HepG2 (cell line): ENCODE results near the gene HPCAL1. TPM values are rescaled to one million over a fixed set of nuclear protein-coding genes. Genes with fewer than 3 reads are reported as not detected.

Experiments
- ATF2 ChIP-seq: sonication (generic); formaldehyde crosslinking; IDR thresholded peaks from 2 replicates; pipeline ENCODE4 v1.4.0; 2020; ENCODE audit warnings: missing genetic modification reagents
- DPF2 ChIP-seq: sonication (generic); formaldehyde crosslinking; IDR thresholded peaks from 2 replicates; pipeline ENCODE4 v1.4.0; 2020; ENCODE audit warnings: mild to moderate bottlenecking, low read depth, missing genetic modification reagents, borderline replicate concordance
- DRAP1 ChIP-seq: IDR thresholded peaks from 2 replicates; pipeline ENCODE4 v1.6.1; 2016; ENCODE audit warnings: missing genetic modification reagents, missing compliant biosample characterization
- GABPA ChIP-seq, 2 experiments: IDR thresholded peaks; 2 replicates each; pipeline ENCODE4 v1.6.1; 2011 to 2016; ENCODE audit warnings: low read depth in 2 of 2, low read length in 1 of 2, missing biosample characterization in 1 of 2, missing genetic modification characterization in 1 of 2
- GTF3A ChIP-seq: sonication (generic); formaldehyde crosslinking; conservative IDR thresholded peaks from 2 replicates; pipeline ENCODE4 v1.4.0; 2020; ENCODE audit warnings: mild to moderate bottlenecking, missing genetic modification reagents
- POGK ChIP-seq: sonication (generic); formaldehyde crosslinking; conservative IDR thresholded peaks from 2 replicates; pipeline ENCODE4 v1.8.0; 2022; ENCODE audit warnings: mild to moderate bottlenecking, moderate library complexity, missing genetic modification reagents
- ZBTB40 ChIP-seq, 2 experiments: fragments of 450-650 bp in 1 of 2; sonication (generic) in 1 of 2; formaldehyde crosslinking in 1 of 2; IDR thresholded peaks; 2 replicates each; pipeline versions ENCODE4 v1.6.1 to v1.8.0; 2016 to 2022; ENCODE audit warnings: antibody characterized with exemption in 1 of 2, mild to moderate bottlenecking in 1 of 2, missing genetic modification reagents in 1 of 2
- polyA plus RNA-seq, 8 experiments: library from polyadenylated mRNA; depleted of rRNA in 3 of 8; stranded (reverse) in 7 of 8; unstranded in 1 of 8; fragments of >200 nt; fragmentation: Illumina TruSeq in 4 of 8; extraction: Trizol in 4 of 8; gene quantifications; 2 replicates each; pipeline versions ENCODE4 v1.2.1 to v1.2.3, GENCODE V29; 2011 to 2016; ENCODE audit warnings: low read depth in 4 of 8, missing spikeins in 1 of 8, mixed read lengths in 1 of 8; ENCODE audit not compliant: insufficient read depth in 1 of 8
- total RNA-seq, 5 experiments: library from RNA; depleted of rRNA; stranded (reverse); fragments of >200 nt; fragmentation: Illumina TruSeq; extraction: Trizol; gene quantifications; 2 replicates each; pipeline ENCODE4 v1.2.3, GENCODE V29; 2016; ENCODE audit warnings: low read depth in 1 of 5

The HPCAL1 gene
- total and polyA plus RNA-seq, 2 of the 13 experiments (the other 11 are each of a cell fraction or from before 2014, with no cell fraction given), result 29.5 to 29.9 TPM

- TF ChIP-seq ATF2 (CRISPR knock-in tag), result peak; percentile 33; the same call in 1 of the 2 replicates
- 0 out of 2 replicates have a peak, but pooled peaks have one; percentile 17 for TF ChIP-seq DRAP1 (CRISPR knock-in tag)
- TF ChIP-seq GTF3A (CRISPR knock-in tag), result no peak
- no peak for TF ChIP-seq ZBTB40 (IDR thresholded peaks at IDR 0.05)
- TF ChIP-seq ZBTB40 (CRISPR knock-in tag; IDR thresholded peaks at IDR 0.05), result peak; percentile 26; the same call in 1 of the 2 replicates
- no peak for TF ChIP-seq GABPA (IDR thresholded peaks at IDR 0.05; ENCODE audit: low read depth, low read length)
- TF ChIP-seq GABPA (CRISPR knock-in tag; IDR thresholded peaks at IDR 0.05; ENCODE audit: low read depth), result 0 out of 2 replicates have a peak, but pooled peaks have one; percentile 29
- 0 out of 2 replicates have a peak, but pooled peaks have one; percentile 28 for TF ChIP-seq POGK
- TF ChIP-seq DPF2 (CRISPR knock-in tag), result 0 out of 2 replicates have a peak, but pooled peaks have one; percentile 19
These were observed 89.8 kb downstream of the HPCAL1 start (continued) for GRCh38 chr2:10392548-10392947.
